Measurements from ENCODE around the gene NTF3.

NTF3 gene

GRCh38 chr12:5465384-5465783 lies 33.5 kb downstream of the NTF3 start:
- Mint-ChIP-seq H3K27ac (no peak overlapping the region), H3K4me3 (no peak overlapping the region), H3K36me3 (no peaks in the 10 kb centered on the region), H3K4me1 (no peaks in the 10 kb centered on the region), H3K27me3 (peaks cover 8% of the 10 kb centered on the region), H3K9me3 (no peaks in the 10 kb centered on the region)

DNA sequence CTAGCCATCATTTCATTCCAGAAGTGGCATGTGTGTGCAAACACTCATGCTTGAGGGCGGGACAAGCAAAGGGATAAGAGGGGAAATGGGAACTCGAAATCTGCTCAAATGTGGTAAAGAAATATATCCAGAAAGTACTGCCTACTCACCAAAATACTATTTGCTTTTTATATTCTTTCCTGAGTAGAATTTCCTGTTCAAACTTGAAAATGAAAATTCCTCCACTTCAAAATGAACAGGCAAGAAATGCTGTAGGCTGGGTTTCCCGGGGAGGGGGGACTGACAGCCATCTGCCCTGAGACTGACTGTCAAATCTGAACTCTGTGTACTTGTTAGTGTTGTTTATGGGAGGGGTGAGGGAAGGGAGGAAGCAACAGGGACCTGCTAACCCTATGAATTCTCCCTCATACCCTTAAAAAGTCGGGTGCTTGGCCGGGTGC lies 34.6 kb downstream of the NTF3 start:
- Mint-ChIP-seq H3K36me3 (no peaks in the 10 kb centered on the region), H3K4me3 (no peak overlapping the region), H3K4me1 (no peaks in the 10 kb centered on the region), H3K9me3 (no peaks in the 10 kb centered on the region), H3K27ac (no peak overlapping the region), H3K27me3 (peaks cover 8% of the 10 kb centered on the region)

DNA sequence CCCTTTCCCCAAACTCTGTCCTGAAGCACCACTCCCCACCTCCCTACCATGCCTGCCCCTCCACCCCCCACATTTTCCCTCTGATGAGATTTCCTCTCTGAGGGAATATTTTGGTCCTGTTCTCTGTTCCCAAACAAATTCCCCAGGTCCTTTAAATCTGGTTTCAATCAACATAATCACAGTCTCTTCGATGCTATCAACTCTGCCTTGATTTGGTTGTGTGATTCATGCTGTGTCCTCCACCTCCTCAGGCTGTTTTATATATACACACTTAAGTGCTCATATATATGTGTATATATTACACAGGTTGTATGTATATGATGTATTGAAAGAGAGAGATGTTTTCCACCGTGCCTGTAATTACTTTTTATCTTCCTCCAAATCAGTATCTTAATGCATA lies 36.0 kb downstream of the NTF3 start:
- no peaks in the 10 kb centered on the region for H3K36me3 Mint-ChIP-seq
- H3K4me3 Mint-ChIP-seq, result no peak overlapping the region
- no peaks in the 10 kb centered on the region for H3K9me3 Mint-ChIP-seq
- no peak overlapping the region for H3K27ac Mint-ChIP-seq
- H3K27me3 Mint-ChIP-seq, result peaks cover 6% of the 10 kb centered on the region
- no peaks in the 10 kb centered on the region for H3K4me1 Mint-ChIP-seq

DNA sequence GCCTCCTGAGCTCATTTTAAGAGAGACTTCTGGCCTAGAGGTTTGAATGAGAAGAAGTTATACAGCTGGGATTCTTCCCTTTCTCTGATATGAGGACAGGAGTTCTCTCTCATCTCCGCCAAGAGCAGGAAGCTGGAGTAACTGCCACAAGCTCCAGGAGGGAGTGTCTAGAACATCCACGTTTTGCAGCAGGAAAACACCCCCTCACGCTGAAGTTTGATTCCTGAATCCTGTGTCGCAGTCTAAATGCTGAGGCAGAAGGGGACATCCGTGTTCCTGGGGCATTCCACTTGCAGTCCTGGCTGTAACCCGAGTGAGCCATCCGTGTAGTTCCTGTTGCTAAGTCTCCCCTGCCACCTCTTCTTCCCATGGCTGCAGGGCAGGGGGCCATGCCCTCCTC lies 38.3 kb downstream of the NTF3 start:
- Mint-ChIP-seq H3K4me3 (no peak overlapping the region), H3K27me3 (peaks cover 4% of the 10 kb centered on the region), H3K9me3 (no peaks in the 10 kb centered on the region), H3K36me3 (no peaks in the 10 kb centered on the region), H3K4me1 (no peaks in the 10 kb centered on the region), H3K27ac (no peak overlapping the region)

DNA sequence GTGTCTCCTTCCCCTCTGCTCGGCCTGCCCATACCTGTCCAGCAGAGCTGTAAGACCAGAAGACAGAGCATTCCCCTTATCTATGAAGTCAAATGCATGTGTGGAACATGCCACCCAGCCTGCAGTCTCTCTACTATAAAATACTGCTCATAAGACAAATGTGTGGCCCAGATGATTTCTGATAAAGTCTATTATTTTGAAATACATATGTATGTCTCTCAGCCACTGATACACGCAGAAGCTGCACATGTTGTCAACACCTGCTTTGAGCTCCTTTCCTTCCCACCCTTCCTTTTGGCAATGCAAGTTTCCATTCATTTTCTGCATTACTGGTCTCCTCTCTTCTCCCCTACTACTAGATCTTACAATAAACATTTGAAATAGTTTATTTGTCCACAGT lies 38.8 kb downstream of the NTF3 start:
- H3K27ac Mint-ChIP-seq, result no peak overlapping the region
- H3K4me1 Mint-ChIP-seq, result no peaks in the 10 kb centered on the region
- no peaks in the 10 kb centered on the region for H3K36me3 Mint-ChIP-seq
- peaks cover 4% of the 10 kb centered on the region for H3K27me3 Mint-ChIP-seq
- H3K4me3 Mint-ChIP-seq, result no peak overlapping the region
- no peaks in the 10 kb centered on the region for H3K9me3 Mint-ChIP-seq

DNA sequence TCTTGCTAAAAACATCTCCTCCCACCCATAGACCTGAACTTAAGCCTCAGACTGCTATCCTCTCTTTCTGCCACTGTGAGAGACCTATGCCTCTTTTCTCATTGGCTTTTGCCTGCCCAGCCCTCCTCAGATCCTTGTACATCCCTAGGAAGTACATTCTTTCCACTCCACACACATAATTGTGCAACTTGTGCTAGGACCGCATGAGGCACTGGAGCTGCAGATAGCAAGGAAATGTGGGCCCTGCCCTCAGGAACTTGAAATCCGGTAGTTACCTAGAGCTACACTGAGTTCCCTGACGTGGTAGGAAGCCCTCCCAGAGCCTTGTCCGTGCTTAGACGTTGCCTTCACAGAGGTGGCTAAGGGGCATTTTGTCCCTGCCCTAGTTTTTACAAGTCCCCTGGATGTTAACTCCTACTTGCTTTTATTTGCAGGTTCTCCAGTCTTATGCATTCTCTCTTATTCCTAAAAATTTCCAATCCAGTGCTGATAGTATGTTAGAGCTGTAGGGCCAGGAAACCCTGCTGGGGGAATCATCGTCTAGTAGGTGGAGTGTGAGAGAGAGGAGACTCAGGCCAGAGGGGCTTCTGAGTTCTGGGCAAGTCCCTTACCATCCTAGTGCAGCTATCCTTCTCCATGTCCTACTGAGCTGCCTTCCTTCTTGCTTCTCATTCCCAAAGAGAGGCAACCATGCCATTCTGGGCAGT lies 41.3 kb downstream of the NTF3 start:
- Mint-ChIP-seq H3K9me3 (no peaks in the 10 kb centered on the region), H3K4me3 (no peak overlapping the region), H3K27me3 (peaks cover 4% of the 10 kb centered on the region), H3K36me3 (no peaks in the 10 kb centered on the region), H3K4me1 (no peaks in the 10 kb centered on the region), H3K27ac (no peak overlapping the region)

- no peaks in the 10 kb centered on the region for H3K36me3 Mint-ChIP-seq
- H3K27me3 Mint-ChIP-seq, result peaks cover 4% of the 10 kb centered on the region
- no peak overlapping the region for H3K4me3 Mint-ChIP-seq
- no peak overlapping the region for H3K27ac Mint-ChIP-seq
- H3K4me1 Mint-ChIP-seq, result no peaks in the 10 kb centered on the region
- no peaks in the 10 kb centered on the region for H3K9me3 Mint-ChIP-seq
Measured at GRCh38 chr12:5473783-5474116, 41.8 kb downstream of the NTF3 start.

GRCh38 chr12:5476356-5476755 lies 44.4 kb downstream of the NTF3 start:
- no peak overlapping the region for H3K27ac Mint-ChIP-seq
- H3K4me1 Mint-ChIP-seq, result no peaks in the 10 kb centered on the region
- no peaks in the 10 kb centered on the region for H3K36me3 Mint-ChIP-seq
- no peaks in the 10 kb centered on the region for H3K27me3 Mint-ChIP-seq
- no peak overlapping the region for H3K4me3 Mint-ChIP-seq
- H3K9me3 Mint-ChIP-seq, result no peaks in the 10 kb centered on the region

DNA sequence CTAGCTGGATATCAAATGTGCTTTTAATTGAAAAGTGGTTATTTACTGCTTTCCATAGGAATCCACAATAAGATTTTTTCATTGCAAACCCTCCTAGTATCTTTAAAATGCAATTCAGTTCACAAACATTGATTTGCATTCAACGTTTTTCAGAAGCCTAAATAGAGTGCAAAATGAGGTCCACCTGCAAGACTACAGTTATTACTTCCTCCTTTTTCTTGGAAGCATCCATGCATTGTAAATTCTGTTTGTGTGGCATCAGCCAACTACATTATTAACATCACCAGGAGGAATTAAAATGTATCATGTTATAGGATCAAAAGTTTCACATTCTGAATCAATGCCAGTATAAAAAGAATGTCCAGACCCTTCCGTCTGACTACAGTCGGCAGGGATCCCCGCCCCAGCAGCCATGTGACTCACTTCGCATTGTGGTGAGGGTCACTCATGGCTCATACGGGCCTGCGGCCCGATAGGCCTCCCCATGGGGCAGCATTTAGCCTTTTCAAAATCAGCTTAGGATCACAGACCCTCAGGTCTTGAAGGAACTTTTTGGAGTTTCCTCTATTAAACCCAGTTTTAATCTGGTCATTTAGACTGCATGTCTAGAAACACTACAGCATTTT lies 46.3 kb downstream of the NTF3 start:
- Mint-ChIP-seq H3K4me3 (no peak overlapping the region), H3K27ac (no peak overlapping the region), H3K27me3 (no peaks in the 10 kb centered on the region), H3K36me3 (no peaks in the 10 kb centered on the region), H3K9me3 (no peaks in the 10 kb centered on the region), H3K4me1 (no peaks in the 10 kb centered on the region)

- Mint-ChIP-seq H3K9me3 (no peaks in the 10 kb centered on the region), H3K36me3 (no peaks in the 10 kb centered on the region), H3K4me1 (no peaks in the 10 kb centered on the region), H3K27me3 (no peaks in the 10 kb centered on the region), H3K27ac (no peak overlapping the region), H3K4me3 (no peak overlapping the region)
Measured at GRCh38 chr12:5479761-5480160, 47.9 kb downstream of the NTF3 start.

GRCh38 chr12:5480218-5480937 lies 48.5 kb downstream of the NTF3 start:
- H3K36me3 Mint-ChIP-seq, result no peaks in the 10 kb centered on the region
- no peaks in the 10 kb centered on the region for H3K27me3 Mint-ChIP-seq
- H3K4me1 Mint-ChIP-seq, result no peaks in the 10 kb centered on the region
- H3K4me3 Mint-ChIP-seq, result no peak overlapping the region
- H3K27ac Mint-ChIP-seq, result no peak overlapping the region
- no peaks in the 10 kb centered on the region for H3K9me3 Mint-ChIP-seq

DNA sequence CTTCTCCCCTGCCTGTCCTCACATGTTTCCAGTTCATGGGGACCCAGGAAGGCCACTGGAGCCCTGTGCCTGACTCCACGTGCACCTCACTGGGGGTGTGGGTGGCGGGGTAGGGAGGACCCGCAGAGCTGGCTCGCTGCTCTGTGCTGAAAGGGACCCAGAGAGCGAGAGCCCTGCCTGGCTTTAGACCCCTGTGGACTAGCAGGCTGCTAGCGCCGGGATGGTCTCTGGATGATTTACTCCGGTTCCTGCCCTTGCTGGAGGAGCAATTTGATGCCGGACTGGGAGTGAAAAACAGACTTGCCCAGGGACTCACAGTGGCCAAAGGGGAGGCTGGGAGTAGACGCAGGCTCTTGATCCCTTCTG lies 49.0 kb downstream of the NTF3 start:
- no peaks in the 10 kb centered on the region for H3K27me3 Mint-ChIP-seq
- no peaks in the 10 kb centered on the region for H3K9me3 Mint-ChIP-seq
- no peak overlapping the region for H3K27ac Mint-ChIP-seq
- H3K36me3 Mint-ChIP-seq, result no peaks in the 10 kb centered on the region
- H3K4me3 Mint-ChIP-seq, result no peak overlapping the region
- no peaks in the 10 kb centered on the region for H3K4me1 Mint-ChIP-seq

GRCh38 chr12:5481645-5482044 lies 49.7 kb downstream of the NTF3 start:
- H3K36me3 Mint-ChIP-seq, result no peaks in the 10 kb centered on the region
- no peak overlapping the region for H3K27ac Mint-ChIP-seq
- no peaks in the 10 kb centered on the region for H3K27me3 Mint-ChIP-seq
- H3K9me3 Mint-ChIP-seq, result no peaks in the 10 kb centered on the region
- H3K4me3 Mint-ChIP-seq, result no peak overlapping the region
- H3K4me1 Mint-ChIP-seq, result no peaks in the 10 kb centered on the region

GRCh38 chr12:5484426-5484825 lies 52.5 kb downstream of the NTF3 start:
- Mint-ChIP-seq H3K4me3 (no peak overlapping the region), H3K27me3 (peaks cover 2% of the 10 kb centered on the region), H3K27ac (no peak overlapping the region), H3K4me1 (no peaks in the 10 kb centered on the region), H3K9me3 (no peaks in the 10 kb centered on the region), H3K36me3 (no peaks in the 10 kb centered on the region)

- no peak overlapping the region for H3K4me3 Mint-ChIP-seq
- H3K27ac Mint-ChIP-seq, result no peak overlapping the region
- no peaks in the 10 kb centered on the region for H3K4me1 Mint-ChIP-seq
- no peaks in the 10 kb centered on the region for H3K9me3 Mint-ChIP-seq
- no peaks in the 10 kb centered on the region for H3K36me3 Mint-ChIP-seq
- H3K27me3 Mint-ChIP-seq, result peaks cover 3% of the 10 kb centered on the region
Measured at GRCh38 chr12:5485454-5485853, 53.5 kb downstream of the NTF3 start.

DNA sequence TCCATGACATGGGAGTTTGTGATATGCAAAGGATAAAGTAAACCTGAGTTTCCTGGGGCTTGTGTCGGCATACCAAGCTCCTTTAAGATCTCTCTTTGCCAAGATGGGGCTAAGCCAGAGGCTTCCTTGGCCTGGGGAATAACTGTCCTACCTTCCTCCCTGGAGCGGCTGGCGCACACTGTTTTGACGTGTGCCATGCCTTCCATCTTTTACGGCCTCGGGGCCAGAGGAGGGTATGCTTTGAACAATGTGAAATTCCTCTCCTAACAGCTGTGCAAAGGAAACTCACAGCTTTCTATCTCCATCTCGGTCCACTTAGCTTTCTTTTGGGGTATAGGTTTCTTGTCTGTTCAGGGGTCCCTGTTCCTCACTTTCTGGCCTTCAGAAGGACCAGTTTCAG lies 55.2 kb downstream of the NTF3 start:
- H3K4me3 Mint-ChIP-seq, result no peak overlapping the region
- H3K27me3 Mint-ChIP-seq, result peaks cover 3% of the 10 kb centered on the region
- no peaks in the 10 kb centered on the region for H3K4me1 Mint-ChIP-seq
- H3K36me3 Mint-ChIP-seq, result no peaks in the 10 kb centered on the region
- H3K9me3 Mint-ChIP-seq, result no peaks in the 10 kb centered on the region
- H3K27ac Mint-ChIP-seq, result no peak overlapping the region

All from activated naive CD4-positive, alpha-beta T cell treated with anti-CD3 and anti-CD28 coated beads, Interleukin-2, amount 50 U/mL, for 24 hours (primary cell).